GM21360 (cell line): ENCODE data around the gene MRPL36.

ENCODE experiments used
- ATAC-seq: cut with Tn5 transposase; IDR thresholded peaks from one replicate; pipeline ENCODE4 v1.9.1; 2021; ENCODE audit warnings: mild to moderate bottlenecking, moderate library complexity; ENCODE audit not compliant: unreplicated experiment

The MRPL36 gene

DNA sequence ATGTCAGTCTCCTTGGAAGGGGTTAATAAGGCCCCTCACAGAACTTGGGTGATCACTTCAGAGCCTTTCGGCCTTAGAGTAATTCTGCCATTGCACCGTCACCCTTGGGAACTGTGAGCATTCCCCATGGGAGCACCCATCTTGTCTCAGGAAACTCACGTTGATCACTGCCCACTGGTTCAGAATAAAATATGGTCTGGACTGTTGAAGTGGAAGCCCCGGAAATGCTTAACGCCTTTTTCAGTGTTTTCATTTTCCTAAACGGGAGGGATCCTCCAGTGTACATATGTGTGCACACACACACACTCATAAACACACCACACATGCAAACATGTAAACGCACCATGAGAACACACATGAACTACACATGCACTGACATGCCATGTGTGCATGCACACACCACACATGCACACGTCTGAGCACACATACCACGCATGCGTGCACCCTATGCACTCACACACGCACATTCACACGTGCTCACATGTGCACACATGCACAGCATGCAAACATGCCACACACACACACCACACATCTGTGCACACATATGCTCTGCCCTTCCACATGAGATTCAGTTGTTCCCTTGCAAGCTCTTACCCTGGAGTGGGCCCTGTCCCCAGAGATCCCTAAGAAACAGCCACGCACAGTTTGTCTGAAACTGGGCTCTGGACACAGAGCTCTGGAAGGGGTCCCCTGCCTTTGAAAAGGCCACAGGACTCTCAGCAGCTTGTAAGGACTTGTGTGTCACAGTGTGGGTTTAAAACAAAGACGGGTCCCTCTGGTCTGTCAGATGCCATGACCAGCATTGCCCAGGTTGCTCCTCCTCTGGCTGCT lies 17.0 kb downstream of the MRPL36 start:
- ATAC-seq, result peak; percentile 15

DNA sequence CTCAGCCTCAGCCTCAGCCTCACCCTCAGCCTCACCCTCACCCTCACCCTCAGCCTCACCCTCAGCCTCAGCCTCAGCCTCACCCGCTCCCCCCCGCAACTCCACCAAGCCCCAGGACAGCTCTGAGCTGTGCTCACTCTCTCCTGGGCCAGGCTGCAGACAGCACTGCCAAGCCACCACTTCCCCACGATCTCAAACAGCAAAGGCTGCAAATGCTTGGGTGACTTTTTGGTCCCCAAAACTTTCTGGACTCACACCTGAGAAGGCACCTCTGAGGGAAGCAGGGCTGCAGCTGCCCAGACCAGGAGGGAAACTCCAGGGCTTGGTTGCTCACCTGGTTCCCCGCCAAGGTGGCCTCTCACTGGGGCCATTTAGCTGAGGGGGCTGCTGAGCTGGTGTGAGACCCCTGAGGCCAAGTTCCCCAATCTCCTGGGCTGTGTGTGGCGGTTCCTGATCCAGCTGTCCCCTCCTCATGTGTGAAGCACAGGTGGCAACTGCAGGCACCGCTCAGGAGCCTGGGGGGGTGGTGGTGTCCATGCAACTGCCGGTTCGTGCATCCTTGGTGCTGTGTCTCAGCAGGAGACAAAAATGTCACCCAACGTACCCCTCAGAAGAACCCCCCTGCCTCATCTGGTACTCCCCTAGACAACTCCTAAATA lies 17.8 kb downstream of the MRPL36 start:
- ATAC-seq, result no peak

DNA sequence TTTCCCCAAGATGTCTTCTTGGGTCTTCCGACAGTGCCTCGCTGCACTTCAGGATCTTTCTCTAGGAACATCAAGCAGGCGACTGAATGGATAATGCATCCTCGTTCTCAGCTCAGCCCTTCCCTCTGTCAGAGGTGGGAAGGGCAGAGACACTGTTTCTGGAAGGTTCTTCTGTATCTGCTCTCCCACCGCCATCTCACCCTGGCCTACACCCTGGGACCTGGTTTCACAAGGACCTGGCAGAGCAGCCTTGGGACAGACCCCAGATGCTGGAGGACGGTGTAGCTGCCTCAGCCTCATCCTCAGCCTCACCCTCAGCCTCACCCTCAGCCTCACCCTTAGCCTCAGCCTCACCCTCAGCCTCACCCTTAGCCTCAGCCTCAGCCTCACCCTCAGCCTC lies 18.5 kb downstream of the MRPL36 start:
- ATAC-seq, result no peak

DNA sequence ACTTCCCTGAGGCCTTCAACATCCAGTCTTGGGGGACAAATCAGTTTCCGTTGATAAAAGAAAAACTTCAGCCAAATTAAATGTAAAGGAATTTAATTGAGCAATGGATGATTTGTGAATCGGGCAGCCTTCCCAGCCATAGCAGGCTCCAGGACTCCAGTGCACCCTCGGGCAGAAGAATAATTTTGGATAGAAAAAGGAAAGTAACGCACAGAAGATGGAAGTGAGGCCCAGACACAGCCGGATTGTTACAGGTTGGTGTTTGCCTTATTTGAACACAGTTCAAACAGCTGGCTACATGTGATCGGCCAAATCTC lies 19.1 kb downstream of the MRPL36 start:
- no peak for ATAC-seq

DNA sequence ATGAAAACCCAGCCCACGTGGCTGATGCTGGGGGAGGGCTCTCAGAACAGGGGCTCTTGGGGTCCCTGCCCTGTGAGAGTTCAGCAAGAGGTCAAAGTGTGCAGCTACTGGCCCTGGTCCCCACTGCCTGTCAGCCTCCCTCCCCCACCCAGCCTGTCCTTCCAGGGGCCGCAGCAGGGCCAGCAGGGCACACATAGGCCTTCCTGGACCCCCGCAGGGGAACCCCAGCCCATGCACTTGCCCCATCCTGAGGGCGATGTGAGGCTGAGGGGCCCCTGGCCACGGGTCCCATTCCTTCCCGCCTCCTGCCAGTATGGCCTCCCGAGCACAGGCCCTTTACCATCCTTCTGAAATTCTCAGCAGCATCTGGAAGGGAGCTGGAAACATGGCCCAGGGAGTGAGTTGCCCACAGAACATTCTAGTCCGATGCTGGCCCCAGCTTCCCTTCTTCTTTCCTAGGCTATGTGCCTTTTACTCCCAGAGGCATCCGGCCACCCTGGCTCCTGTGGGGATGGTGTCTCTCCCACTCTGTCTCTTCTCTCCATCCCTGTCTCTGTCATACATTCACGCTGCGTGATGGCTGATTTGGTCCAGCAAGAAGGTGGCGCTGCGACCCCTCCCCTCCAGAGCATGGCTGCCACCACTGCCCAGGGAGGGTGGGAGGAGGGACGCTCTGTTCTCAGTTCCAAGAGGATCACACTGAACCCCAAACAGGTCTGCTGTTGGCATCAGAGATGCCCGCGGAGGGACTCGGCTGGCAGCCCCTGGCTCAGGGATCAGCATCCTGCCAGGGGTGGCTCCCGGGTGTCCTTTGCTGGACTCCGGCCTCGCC lies 19.6 kb downstream of the MRPL36 start:
- no peak for ATAC-seq

DNA sequence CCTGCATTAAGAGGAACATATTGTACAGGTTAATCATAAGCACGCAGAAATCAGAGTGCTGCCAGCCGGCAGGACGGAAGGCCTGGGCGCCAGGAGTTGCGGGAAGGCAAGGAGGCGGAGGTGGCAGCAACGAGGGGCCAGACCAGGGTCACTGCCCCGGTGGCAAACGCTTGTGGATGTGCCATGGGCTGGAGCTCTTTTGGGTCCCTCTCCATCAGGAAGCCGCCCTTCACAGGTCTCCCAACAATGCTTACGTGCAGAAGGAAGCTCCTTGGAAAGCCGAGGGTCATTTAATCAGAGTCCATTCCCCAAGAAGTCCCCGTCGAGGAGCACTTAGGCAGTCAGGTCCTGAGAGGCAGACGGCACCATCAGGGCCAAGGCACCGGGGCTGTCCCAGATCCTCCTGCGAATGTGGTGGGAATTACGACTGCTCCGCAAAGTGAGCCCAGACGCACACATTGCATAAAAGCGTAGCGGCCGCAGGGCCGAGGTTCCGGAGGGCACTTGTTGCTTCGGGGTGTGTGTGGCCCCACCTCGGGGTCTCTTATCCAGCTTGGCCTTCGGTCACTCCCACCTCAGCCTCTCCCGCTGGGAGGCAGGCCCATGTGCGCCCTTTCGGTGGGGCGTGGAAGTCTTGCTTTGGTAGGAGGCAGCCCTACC lies 20.5 kb downstream of the MRPL36 start:
- ATAC-seq, result no peak

DNA sequence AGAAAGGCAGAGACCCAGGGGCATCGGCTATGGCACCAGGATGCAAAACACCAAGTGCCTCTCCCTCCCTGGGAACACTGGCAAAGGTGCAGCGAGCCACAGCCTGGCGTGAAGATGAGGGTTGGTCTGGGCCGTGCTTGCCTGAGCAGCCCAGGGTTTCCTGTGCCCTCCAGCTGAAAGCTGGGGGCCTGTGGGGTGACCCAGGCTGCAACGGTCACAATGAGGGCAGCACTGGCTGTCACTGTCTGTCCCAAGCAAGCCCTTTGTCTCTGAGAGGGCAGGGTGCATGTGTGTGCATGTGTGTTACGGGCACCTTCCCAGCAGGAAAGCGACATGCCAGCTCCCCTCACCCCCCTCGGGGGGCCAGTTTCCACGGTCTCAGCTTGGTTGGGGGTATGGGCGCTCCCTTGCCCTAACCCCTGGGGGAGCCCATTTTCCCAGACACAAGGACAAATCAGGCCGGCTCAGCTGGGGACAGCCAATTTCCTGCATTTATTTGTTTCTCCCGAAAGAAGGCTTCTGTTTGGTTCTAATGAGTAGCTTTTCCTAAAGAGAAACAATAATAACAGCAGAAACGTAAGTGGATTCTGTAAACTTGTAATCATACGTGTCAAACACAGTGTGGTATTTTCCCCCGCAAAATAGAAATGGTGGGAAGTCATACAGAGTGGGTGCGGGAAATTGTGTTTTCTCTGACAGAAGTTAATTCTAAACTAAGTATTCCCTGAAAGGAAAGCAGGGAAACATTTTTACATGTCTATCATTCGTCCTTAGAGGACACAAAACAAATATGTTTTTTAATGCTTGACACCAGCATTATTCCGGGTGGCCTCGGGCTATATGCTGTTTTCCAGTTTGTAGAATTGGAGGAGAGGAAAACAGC lies 21.3 kb downstream of the MRPL36 start:
- no peak for ATAC-seq

DNA sequence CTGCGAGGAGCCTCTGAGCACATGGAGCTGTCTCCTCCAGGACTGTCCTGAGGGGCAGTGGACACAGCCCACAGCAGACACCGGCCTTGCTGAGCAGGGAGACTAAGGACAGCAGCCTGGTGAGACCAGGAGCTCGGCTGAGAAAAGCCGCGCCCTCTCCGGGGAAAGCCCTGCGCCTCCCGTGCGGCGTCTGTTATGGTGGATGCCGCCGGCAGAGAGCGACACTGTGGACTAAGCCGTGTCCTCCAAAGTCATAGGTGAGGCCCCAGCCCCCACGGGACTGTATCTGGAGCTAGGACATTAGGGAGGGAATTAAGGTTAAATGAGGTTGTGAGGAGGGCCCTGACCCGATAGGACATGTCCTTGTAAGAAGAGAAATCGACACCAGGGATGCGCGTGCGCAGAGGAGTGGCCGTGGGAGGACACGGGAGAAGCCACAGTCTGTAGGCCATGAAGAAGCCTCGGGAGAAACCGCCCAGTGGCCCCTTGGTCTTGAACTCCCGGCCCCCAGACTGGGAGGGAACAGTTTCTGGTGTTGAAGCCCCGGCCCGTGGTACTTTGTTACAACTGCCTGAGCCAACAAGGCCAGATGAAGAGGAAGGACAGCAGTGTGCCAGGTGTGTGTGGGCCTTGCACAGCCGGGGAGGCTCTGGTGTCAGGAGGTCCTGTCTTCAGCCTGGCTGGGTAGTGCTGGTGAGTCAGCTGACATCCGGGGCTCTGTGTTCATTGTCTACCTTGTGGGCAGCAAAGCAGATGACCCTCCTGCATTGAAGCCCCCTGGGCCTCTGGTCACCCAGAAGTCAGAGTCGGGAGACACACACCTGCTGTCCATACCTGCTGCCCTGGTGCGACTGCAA lies 22.1 kb downstream of the MRPL36 start:
- ATAC-seq, result no peak

DNA sequence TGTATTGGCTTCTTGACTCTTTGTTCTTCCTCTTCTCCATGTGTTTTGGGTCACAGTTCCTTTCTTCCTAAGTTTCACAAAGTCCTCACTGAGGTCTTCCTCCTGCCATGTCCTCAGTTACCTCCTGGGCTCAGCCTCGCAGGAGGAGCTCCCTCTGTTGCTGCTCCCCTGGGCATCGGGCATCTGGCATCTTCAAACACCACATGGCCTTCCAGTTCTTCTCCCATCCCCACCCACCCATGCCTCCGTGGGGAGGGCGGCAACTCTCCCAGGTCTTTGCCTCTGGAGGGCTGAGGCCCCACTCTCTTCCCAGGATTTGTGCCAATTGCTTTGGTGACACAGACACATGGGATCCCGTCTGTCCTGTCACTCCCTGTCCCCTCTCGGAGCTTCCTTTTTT lies 22.8 kb downstream of the MRPL36 start:
- no peak for ATAC-seq

DNA sequence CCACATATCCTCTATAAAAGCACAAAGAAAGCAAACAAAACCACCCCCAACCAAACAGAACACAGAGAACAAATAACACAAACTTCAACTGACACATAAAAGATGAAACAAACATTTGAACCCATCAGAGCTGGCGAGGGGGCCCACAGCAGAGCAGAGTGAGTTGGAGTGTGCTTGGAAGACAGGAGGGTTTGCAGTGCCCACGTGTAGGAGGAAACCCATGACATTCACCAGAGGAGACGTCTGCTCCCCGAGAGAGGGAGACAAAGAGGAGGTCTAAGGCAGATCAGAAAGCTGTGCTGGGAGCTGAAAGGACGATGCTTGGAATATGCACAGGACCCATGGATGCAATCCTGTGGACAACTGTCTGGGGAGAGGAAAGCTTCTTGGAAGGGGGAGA lies 27.0 kb downstream of the MRPL36 start:
- ATAC-seq, result no peak

DNA sequence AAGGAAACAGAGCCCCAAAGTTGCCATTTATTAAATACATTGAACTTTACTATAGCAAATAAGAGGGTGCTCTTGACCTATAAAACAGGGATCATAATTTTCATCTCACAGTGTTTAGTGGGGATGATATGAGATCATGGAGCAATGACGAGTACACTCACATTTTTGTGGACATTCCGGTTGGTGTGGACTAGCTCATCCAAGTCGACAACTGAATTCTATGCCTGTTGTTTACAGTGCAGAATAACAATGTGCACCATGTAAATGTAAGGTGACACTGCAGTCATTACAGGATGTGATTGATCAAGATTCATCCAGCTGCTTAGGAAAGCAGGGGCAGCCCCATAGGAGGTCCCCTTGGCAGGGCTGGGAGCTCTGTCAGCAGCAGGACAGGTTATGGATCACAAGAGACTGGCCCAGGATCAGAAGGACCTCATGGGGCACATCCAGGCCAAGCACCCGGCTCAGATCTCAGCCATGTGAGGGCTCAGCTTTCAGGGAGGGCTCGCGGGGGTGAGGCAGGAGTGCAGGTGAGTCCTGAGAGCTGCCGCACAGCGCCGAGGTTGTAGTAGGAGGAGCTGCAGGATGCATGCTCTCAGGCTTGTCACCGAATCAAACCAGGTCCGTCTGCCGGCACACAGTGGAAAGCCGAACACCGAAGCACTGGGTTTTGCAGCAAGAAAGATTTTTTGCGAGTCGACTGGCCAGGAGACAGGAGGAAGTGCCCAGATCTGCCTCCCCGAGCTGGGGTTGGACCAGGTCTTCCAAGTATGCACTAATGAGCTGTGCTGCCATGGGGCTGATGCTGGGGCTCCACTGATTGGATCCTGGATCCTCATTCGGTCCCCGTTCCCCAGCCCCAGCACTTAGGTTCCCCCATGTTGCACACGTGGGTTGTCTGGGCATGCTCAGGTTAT lies 28.2 kb downstream of the MRPL36 start:
- no peak for ATAC-seq

DNA sequence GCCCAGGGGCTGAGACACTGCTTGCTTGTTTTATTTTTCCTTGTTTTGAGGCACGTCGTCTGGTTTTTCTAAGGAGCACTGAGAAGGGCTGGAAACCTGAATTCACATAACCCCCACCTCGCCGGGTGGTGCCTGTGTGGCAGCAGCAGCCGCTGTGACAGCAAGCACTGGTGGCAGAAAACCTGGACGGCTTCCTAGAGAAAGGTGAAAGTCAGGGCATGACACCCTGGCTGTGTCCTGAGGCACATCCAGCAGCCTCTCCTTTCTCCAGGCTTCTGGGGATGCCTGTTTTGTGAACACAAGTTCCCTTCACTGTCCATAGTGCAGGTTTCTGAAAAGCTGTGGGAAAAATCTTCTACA lies 29.2 kb downstream of the MRPL36 start:
- no peak for ATAC-seq

DNA sequence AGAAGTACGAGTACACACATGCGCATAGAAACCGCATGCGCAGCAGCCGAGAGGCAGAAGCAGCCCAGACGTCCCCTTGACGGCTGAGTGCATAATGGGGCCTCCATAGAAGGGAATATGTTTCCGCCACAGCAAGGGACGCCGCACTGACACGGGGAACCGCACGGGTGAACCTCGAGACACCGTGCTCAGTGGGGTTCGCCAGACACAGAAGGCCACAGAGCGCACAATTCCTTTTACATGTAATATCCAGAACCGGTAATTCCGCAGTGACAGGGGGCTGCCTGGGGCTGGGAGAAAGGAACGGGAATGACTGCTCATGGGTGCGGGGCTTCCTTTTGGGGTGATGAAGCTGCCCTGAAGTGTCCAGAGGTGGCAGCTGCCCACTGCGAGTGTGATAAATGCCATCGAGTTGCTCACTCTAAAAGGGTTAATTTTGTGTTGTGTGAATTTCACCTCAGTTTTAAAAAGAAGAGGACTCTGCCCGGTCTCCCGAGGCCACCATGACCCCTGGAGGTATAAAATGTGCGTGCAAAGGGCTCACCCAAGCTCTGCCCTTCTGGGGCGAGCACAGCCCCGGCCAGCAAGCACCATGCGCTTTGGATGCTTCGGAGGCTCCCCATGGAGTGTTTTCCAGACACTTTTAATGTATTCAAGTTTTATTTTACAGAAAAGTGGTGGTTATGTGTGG lies 29.7 kb downstream of the MRPL36 start:
- ATAC-seq, result no peak

DNA sequence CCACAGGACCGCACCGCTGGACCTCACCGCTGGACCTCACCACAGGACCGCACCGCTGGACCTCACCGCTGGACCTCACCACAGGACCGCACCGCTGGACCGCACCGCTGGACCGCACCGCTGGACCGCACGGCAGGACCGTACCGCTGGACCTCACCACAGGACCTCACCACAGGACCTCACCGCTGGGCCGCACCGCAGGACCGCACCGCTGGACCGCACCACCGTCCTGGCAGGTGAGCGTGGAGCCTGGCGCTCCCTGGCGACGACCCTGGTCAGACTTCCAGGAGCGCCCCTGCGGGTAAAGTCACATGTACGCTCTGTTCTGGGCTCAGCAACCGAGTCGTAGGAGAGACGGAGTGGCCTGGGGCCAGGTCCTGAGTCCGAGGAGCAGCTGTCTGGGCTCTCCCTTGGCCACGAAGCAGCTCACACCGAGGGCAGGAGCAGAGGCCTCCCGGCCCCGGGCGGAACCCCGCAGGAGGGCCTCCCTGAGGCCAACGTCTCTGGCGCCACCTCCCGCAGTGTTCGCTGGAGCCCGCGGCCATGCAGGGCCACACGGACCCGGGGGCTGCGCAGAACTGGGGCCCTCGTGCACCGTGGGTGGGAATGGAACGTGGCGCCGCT lies 30.5 kb downstream of the MRPL36 start:
- no peak for ATAC-seq

DNA sequence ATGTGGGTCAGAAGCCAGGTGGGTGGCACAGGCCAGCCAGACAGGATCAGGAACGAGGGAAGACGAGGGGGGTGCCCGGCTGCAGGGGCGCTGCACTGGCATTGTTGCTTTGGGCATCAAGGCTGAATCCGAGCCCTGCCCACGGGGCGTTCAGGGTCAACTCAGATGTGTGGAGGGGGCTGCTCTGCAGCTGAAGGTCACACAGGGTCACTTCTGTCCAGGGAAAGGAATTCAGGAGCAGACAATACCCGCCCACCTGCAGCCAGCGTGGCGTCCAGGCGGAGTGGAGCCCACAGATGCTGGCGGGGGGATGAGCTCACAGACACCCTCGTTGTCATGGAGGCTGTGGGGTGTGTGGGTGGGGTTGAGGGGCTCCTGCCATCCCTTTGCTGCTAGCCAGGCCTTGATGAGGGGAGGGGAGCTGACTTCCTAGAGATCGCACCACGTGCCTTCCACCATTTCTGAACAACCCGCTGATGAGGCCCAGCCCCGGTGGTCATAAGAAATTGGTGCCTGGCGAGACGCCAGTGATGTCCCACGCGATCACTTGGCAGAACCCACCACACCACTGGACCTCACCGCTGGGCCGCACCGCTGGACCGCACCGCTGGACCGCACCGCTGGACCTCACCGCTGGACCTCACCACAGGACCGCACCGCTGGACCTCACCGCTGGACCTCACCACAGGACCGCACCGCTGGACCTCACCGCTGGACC lies 31.2 kb downstream of the MRPL36 start:
- no peak for ATAC-seq

DNA sequence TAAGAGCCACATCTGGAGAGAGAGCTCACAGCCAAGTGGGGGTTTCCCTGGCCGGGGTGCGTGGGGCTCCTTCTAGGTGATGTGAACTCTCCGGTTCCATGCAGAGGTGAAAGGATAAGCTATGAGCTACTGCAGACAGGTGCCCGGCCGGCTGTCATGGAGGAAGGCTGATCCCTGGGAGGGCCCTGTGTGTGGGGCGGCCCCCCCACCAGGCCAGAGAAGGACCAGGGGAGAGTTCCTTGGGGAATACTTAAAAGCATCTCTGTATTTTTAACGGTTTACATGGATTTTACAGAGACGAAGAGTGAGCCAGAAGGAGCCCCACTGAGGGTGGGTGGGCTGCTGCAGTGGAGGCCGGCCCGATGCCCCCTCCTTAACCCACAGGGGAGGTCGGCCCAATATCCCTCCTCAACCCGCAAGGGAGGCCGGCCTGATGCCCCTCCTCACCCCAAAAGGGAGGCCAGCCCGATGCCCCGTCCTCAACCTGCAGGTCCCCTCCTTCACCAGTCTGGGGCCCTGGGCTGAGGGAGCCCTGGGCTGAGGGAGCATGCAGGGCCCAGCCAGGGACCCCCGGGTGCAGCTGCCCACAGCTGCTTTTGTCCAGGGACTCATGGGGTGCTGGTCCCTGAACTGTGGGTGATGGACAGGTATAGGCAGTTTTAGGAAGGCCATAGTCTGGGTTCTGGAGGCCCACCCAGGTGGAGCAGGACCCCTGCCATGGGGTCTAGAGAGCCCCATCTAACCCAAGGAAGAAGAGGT lies 31.9 kb downstream of the MRPL36 start:
- no peak for ATAC-seq
